PFSK-1 (cell line): Measurements from ENCODE around the gene SSX4B.
"Not testable (repeated sequence)": the region's sequence is repeated elsewhere in the genome, so short reads cannot be mapped to it uniquely, and the experiment has no call there.

Experiments used
- POLR2AphosphoS5 ChIP-seq: IDR thresholded peaks from 2 replicates; pipeline ENCODE4 v1.6.1; 2012; ENCODE audit warnings: low read depth, mild to moderate bottlenecking, control low read depth, low read length, moderate library complexity
- REST ChIP-seq, 2 experiments: IDR thresholded peaks; 2 replicates each; pipeline versions ENCODE4 v1.6.1 to v1.8.0; 2011 to 2012; ENCODE audit warnings: low read depth in 2 of 2, low read length in 2 of 2, control low read depth in 1 of 2, inconsistent platforms in 1 of 2, mild to moderate bottlenecking in 1 of 2, moderate library complexity in 1 of 2; ENCODE audit not compliant: insufficient read depth in 1 of 2
- SIN3A ChIP-seq: IDR thresholded peaks from 2 replicates; pipeline ENCODE4 v1.6.1; 2012; ENCODE audit warnings: mild to moderate bottlenecking, low read length, moderate library complexity, borderline replicate concordance; ENCODE audit not compliant: insufficient read depth

The SSX4B gene

GRCh38 chrX:48356315-48357094 is 55.3 kb downstream of the SSX4B start, which contains the start of gene SSX3:
Gene SSX3, minus strand, starts transcription at chrX:48356703. Its CDS starts 1,454 bp downstream, at chrX:48355249.
- TF ChIP-seq SIN3A; REST (IDR thresholded peaks at IDR 0.05; ENCODE audit: insufficient read depth in 1 of 2, low read depth in 2 of 2, low read length in 2 of 2); POLR2AphosphoS5: not testable (repeated sequence)
